B cell (primary cell): Measurements from ENCODE around the gene LRP1. TPM values are rescaled to one million over a fixed set of nuclear protein-coding genes. Genes with fewer than 3 reads are reported as not detected.

Experiments used
- ATAC-seq: fragments of 200-7000 bp; cut with Tn5 transposase; one replicate; pipeline ENCODE4 v1.10.0; 2021; ENCODE audit warnings: low read depth, mild to moderate bottlenecking, moderate number of reproducible peaks, moderate library complexity
- CTCF ChIA-PET: fragments of 350-600 bp; sonication (Branson Sonifier 250); formaldehyde crosslinking; loops from one replicate; lab custom pipeline; 2021; ENCODE audit warnings: antibody characterized with exemption, inconsistent platforms; lab: Charles Lee
- POLR2A ChIA-PET: fragments of 350-600 bp; sonication (Branson Sonifier 250); formaldehyde crosslinking; loops from one replicate; lab custom pipeline; 2021; ENCODE audit warnings: antibody characterized with exemption; lab: Charles Lee
- DNase-seq: peaks from one replicate; pipeline ENCODE4 v3.0.0; 2013
- H2AFZ ChIP-seq: 2 replicates; pipeline ENCODE4 v1.6.1; 2012; ENCODE audit warnings: mild to moderate bottlenecking, low read depth, low read length; ENCODE audit not compliant: insufficient read depth, poor library complexity, severe bottlenecking
- H3K27ac ChIP-seq, 2 donors: 1 replicate in 1 of 2; 2 replicates in 1 of 2; pipeline ENCODE4 v1.5.1; 2012 to 2013; ENCODE audit warnings: low read length in 2 of 2, mild to moderate bottlenecking in 2 of 2, moderate library complexity in 1 of 2
- H3K27me3 ChIP-seq, 4 experiments: fragments of 200-600 bp in 1 of 4; sonication (generic) in 1 of 4; replicated peaks in 1 of 4; 1 replicate in 2 of 4; 2 replicates in 2 of 4; pipeline versions ENCODE4 v1.6.1 to v1.7.0; 2013 to 2016; ENCODE audit warnings: low read length in 3 of 4, mild to moderate bottlenecking in 2 of 4, mixed read lengths in 1 of 4, moderate library complexity in 1 of 4; ENCODE audit not compliant: insufficient read depth in 4 of 4, control insufficient read depth in 3 of 4; ENCODE audit errors: control extremely low read depth in 1 of 4
- H3K36me3 ChIP-seq, 2 experiments: replicated peaks in 1 of 2; 1 replicate in 1 of 2; 2 replicates in 1 of 2; pipeline versions ENCODE4 v1.6.1 to v1.7.1; 2013; ENCODE audit warnings: low read length in 1 of 2; ENCODE audit not compliant: insufficient read depth in 2 of 2, control insufficient read depth in 1 of 2; ENCODE audit errors: control extremely low read depth in 1 of 2, extremely low read depth in 1 of 2
- H3K4me1 ChIP-seq, 2 donors: fragments of 200-600 bp in 1 of 2; sonication (generic) in 1 of 2; 1 replicate in 1 of 2; 2 replicates in 1 of 2; pipeline versions ENCODE4 v1.5.1 to v1.6.1; 2013 to 2017; ENCODE audit warnings: low read length in 2 of 2; ENCODE audit not compliant: control insufficient read depth in 2 of 2, insufficient read depth in 2 of 2
- H3K4me2 ChIP-seq: replicated peaks from 2 replicates; pipeline ENCODE3; 2012; ENCODE audit warnings: mild to moderate bottlenecking, low read depth, low read length; ENCODE audit not compliant: poor library complexity, severe bottlenecking
- H3K4me3 ChIP-seq, 5 experiments: fragments of 200-600 bp in 1 of 5; sonication (generic) in 1 of 5; 1 replicate in 3 of 5; 2 replicates in 2 of 5; pipeline versions ENCODE4 v1.5.1 to v1.7.0; 2011 to 2016; ENCODE audit warnings: low read length in 4 of 5, mild to moderate bottlenecking in 4 of 5, low read depth in 2 of 5, control low read depth in 1 of 5, moderate library complexity in 1 of 5; ENCODE audit not compliant: insufficient read depth in 1 of 5; ENCODE audit errors: control extremely low read depth in 1 of 5, extremely low read depth in 1 of 5
- H3K79me2 ChIP-seq: fragments of 200-600 bp; sonication (generic); one replicate; pipeline ENCODE4 v1.6.0; 2016; ENCODE audit warnings: low read length; ENCODE audit not compliant: control insufficient read depth, insufficient read depth
- H3K9ac ChIP-seq: fragments of 200-600 bp; sonication (generic); 2 replicates; pipeline ENCODE4 v1.6.1; 2017; ENCODE audit warnings: mild to moderate bottlenecking, low read length, moderate library complexity
- H3K9me3 ChIP-seq, 3 donors: one replicate each; pipeline versions ENCODE4 v1.6.1 to v1.7.1; 2013; ENCODE audit warnings: low read length in 2 of 3; ENCODE audit not compliant: control insufficient read depth in 2 of 3, insufficient read depth in 1 of 3; ENCODE audit errors: control extremely low read depth in 1 of 3
- H4K20me1 ChIP-seq: 2 replicates; pipeline ENCODE4 v1.6.0; 2012; ENCODE audit warnings: mild to moderate bottlenecking, low read length; ENCODE audit not compliant: insufficient read depth, control insufficient read depth, poor library complexity, severe bottlenecking
- H3K27ac Mint-ChIP-seq: one replicate; pipeline ENCODE4 v1.8.0; 2021; ENCODE audit warnings: mixed read lengths
- H3K27me3 Mint-ChIP-seq: one replicate; pipeline ENCODE4 v1.8.0; 2021; ENCODE audit warnings: mixed read lengths
- H3K4me1 Mint-ChIP-seq: one replicate; pipeline ENCODE4 v1.8.0; 2021; ENCODE audit warnings: mixed read lengths
- H3K4me3 Mint-ChIP-seq: one replicate; pipeline ENCODE4 v1.8.0; 2021; ENCODE audit warnings: mixed read lengths
- H3K9me3 Mint-ChIP-seq: one replicate; pipeline ENCODE4 v1.8.0; 2022; ENCODE audit warnings: mixed read lengths; ENCODE audit not compliant: insufficient read depth
- EZH2 ChIP-seq: IDR thresholded peaks from 2 replicates; pipeline ENCODE4 v1.6.1; 2012; ENCODE audit warnings: borderline replicate concordance, low read depth, mild to moderate bottlenecking, moderate library complexity, low read length; ENCODE audit not compliant: insufficient read depth, poor library complexity, severe bottlenecking
- WGBS: methylation state at CpG from one replicate; pipeline ENCODE4 v1.1.5; 2013; ENCODE audit warnings: missing lambda C conversion rate; ENCODE audit not compliant: insufficient coverage; 5-methylcytosine and 5-hydroxymethylcytosine counted together
- intact Hi-C: fragments of 100-400 bp; cut with micrococcal nuclease; formaldehyde crosslinking; loops from one replicate; pipeline ENCODE4 v1.10.0; 2022
- polyA plus RNA-seq: library from polyadenylated mRNA; depleted of rRNA; stranded (reverse); fragments of >200 nt; gene quantifications from 2 replicates; pipeline ENCODE4 v1.2.3, GENCODE V29; 2012
- total RNA-seq, 2 donors: library from RNA; stranded (reverse); fragments of 120-200 nt in 1 of 2; gene quantifications; 1 replicate in 1 of 2; 2 replicates in 1 of 2; pipeline versions ENCODE4 v1.2.3 to v1.2.4, GENCODE V29; 2013 to 2022
- TF ChIP-seq, protein P1 (sequence below): fragments of 200-600 bp; IDR thresholded peaks from one replicate; pipeline ENCODE4 v1.8.0; 2022; ENCODE audit warnings: antibody characterized with exemption, mild to moderate bottlenecking

The LRP1 gene
- total and polyA plus RNA-seq, 2 donors (not counting 1 experiment from before 2014, with no cell fraction given) = 2.0 to 4.1 TPM

DNA sequence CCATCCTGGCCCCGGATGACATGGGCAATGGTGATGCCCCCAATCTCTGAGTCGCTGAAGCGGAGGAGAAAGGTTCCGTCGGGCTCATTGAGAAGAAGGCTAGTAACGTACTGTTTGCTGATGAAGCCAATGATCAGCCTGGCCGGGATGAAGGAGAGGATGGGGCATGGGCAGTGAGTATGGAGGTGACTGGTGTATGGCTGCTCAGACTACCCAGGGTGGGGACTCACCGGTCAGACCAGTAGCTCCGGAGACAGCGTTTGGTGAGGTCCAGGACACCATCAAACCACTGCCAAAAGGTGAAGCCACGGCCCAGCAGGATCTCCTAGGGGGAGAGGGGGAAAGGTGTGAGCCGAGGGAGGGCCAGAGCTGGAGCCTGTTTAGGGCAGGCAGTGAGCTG, 28.5 kb upstream of the LRP1 start:
- 96% methylated on average over 12 of the region's 12 CpGs for WGBS
- peaks cover 58% of the 10 kb centered on the region for H4K20me1 ChIP-seq
- H3K4me1 Mint-ChIP-seq = peaks cover 34% of the 10 kb centered on the region

More for the DNA sequence above, 28.5 kb upstream of the LRP1 start:
- H2AFZ ChIP-seq = no peak overlapping the region
- H3K27ac ChIP-seq = peak overlapping the region in 1 of 2 donors; percentile 61
- ATAC-seq (no peak), DNase-seq (no peak)
- ChIA-PET POLR2A (interaction anchor here (1.1 kb wide), 1 partner anchor 11 kb away, joined by 3 read pairs; no protein-coding TSS in a partner anchor), CTCF (interaction anchor here (0.9 to 18.5 kb wide), 4 partner anchors 6 to 378 kb away, joined by 3 to 406 read pairs (median 246); partner anchors contain the start of genes NAB2, NEMP1 and STAT6)
- Mint-ChIP-seq H3K27me3 (no peaks in the 10 kb centered on the region), H3K4me3 (no peak overlapping the region), H3K27ac (no peak overlapping the region), H3K9me3 (no peaks in the 10 kb centered on the region)
- peaks cover 2 to 81% of the 10 kb centered on the region in 2 experiments for H3K36me3 ChIP-seq
- peaks cover 1 to 8% of the 10 kb centered on the region in 2 donors for H3K4me1 ChIP-seq
- no peak overlapping the region for H3K4me2 ChIP-seq
- H3K4me3 ChIP-seq = no peak overlapping the region
- H3K27me3 ChIP-seq = no peaks in the 10 kb centered on the region
- H3K79me2 ChIP-seq = peaks cover 17% of the 10 kb centered on the region
- TF ChIP-seq, protein P1, sequence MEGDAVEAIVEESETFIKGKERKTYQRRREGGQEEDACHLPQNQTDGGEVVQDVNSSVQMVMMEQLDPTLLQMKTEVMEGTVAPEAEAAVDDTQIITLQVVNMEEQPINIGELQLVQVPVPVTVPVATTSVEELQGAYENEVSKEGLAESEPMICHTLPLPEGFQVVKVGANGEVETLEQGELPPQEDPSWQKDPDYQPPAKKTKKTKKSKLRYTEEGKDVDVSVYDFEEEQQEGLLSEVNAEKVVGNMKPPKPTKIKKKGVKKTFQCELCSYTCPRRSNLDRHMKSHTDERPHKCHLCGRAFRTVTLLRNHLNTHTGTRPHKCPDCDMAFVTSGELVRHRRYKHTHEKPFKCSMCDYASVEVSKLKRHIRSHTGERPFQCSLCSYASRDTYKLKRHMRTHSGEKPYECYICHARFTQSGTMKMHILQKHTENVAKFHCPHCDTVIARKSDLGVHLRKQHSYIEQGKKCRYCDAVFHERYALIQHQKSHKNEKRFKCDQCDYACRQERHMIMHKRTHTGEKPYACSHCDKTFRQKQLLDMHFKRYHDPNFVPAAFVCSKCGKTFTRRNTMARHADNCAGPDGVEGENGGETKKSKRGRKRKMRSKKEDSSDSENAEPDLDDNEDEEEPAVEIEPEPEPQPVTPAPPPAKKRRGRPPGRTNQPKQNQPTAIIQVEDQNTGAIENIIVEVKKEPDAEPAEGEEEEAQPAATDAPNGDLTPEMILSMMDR = no peak
- TF ChIP-seq EZH2 = no peak
- H3K9me3 ChIP-seq = no peaks in the 10 kb centered on the region
- intact Hi-C loops = no loop called here
- H3K9ac ChIP-seq = no peak overlapping the region
